Breast epithelium (tissue), 3 donors: ENCODE results near the gene NDUFC2.

Experiments
- POLR2A ChIP-seq: fragments of 450-650 bp; IDR thresholded peaks from one replicate; pipeline ENCODE4 v1.6.1; 2016; ENCODE audit warnings: antibody characterized with exemption, mild to moderate bottlenecking, moderate library complexity
- POLR2AphosphoS5 ChIP-seq, 3 donors: sonication (generic); formaldehyde crosslinking; IDR thresholded peaks; one replicate each; pipeline ENCODE4 v1.6.1; 2017; ENCODE audit warnings: antibody characterized with exemption in 3 of 3
- TF ChIP-seq, protein P1 (sequence below), 3 donors: fragments of 450-650 bp; IDR thresholded peaks; one replicate each; pipeline ENCODE4 v1.5.1; 2016 to 2017; ENCODE audit warnings: antibody characterized with exemption in 3 of 3, mild to moderate bottlenecking in 3 of 3, moderate library complexity in 3 of 3

- TF ChIP-seq, protein P1, sequence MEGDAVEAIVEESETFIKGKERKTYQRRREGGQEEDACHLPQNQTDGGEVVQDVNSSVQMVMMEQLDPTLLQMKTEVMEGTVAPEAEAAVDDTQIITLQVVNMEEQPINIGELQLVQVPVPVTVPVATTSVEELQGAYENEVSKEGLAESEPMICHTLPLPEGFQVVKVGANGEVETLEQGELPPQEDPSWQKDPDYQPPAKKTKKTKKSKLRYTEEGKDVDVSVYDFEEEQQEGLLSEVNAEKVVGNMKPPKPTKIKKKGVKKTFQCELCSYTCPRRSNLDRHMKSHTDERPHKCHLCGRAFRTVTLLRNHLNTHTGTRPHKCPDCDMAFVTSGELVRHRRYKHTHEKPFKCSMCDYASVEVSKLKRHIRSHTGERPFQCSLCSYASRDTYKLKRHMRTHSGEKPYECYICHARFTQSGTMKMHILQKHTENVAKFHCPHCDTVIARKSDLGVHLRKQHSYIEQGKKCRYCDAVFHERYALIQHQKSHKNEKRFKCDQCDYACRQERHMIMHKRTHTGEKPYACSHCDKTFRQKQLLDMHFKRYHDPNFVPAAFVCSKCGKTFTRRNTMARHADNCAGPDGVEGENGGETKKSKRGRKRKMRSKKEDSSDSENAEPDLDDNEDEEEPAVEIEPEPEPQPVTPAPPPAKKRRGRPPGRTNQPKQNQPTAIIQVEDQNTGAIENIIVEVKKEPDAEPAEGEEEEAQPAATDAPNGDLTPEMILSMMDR (IDR thresholded peaks at IDR 0.05): no peak
- TF ChIP-seq POLR2A (no peak), POLR2AphosphoS5 (IDR thresholded peaks at IDR 0.05) (peak in 1 of 3 donors; percentile 20)
Observed at GRCh38 chr11:78030429-78031325, 49.0 kb downstream of the NDUFC2 start.
